Esophagus muscularis mucosa (tissue), 4 donors: ENCODE measurements around the gene CTTNBP2. TPM values are rescaled to one million over a fixed set of nuclear protein-coding genes. Genes with fewer than 3 reads are reported as not detected.

Source experiments
- DNase-seq: peaks from one replicate; pipeline ENCODE4 v3.0.0-alpha.2; 2017; ENCODE audit errors: extremely low spot score
- H3K27ac ChIP-seq, 4 donors: fragments of 200-600 bp; sonication (generic); replicated peaks in 1 of 4; 1 replicate in 3 of 4; 2 replicates in 1 of 4; pipeline ENCODE4 v1.5.1; 2016 to 2019; ENCODE audit warnings: mild to moderate bottlenecking in 1 of 4
- H3K27me3 ChIP-seq, 4 donors: fragments of 200-600 bp; sonication (generic); one replicate each; pipeline versions ENCODE4 v1.5.1 to v1.6.0; 2016 to 2019
- H3K36me3 ChIP-seq, 4 donors: fragments of 200-600 bp; sonication (generic); one replicate each; pipeline ENCODE4 v1.5.1; 2016 to 2019
- H3K4me1 ChIP-seq, 4 donors: fragments of 200-600 bp; sonication (generic); one replicate each; pipeline ENCODE4 v1.5.1; 2016 to 2019
- H3K4me3 ChIP-seq, 4 donors: fragments of 200-600 bp; sonication (generic); 1 replicate in 2 of 4; 2 replicates in 2 of 4; pipeline ENCODE4 v1.5.1; 2016 to 2019; ENCODE audit warnings: mild to moderate bottlenecking in 4 of 4, moderate library complexity in 1 of 4
- H3K9me3 ChIP-seq, 4 donors: fragments of 200-600 bp; sonication (generic); 1 replicate in 3 of 4; 2 replicates in 1 of 4; pipeline ENCODE4 v1.5.1; 2016 to 2019
- EP300 ChIP-seq: sonication (generic); formaldehyde crosslinking; IDR thresholded peaks from one replicate; pipeline ENCODE4 v1.6.1; 2017; ENCODE audit warnings: antibody characterized with exemption
- POLR2A ChIP-seq: fragments of 450-650 bp; IDR thresholded peaks from one replicate; pipeline ENCODE4 v1.6.1; 2017; ENCODE audit warnings: antibody characterized with exemption, moderate library complexity, mild to moderate bottlenecking, low read depth
- POLR2AphosphoS5 ChIP-seq, 2 donors: sonication (generic); formaldehyde crosslinking; IDR thresholded peaks; one replicate each; pipeline ENCODE4 v1.6.1; 2017; ENCODE audit warnings: antibody characterized with exemption in 2 of 2
- WGBS: methylation state at CpG from one replicate; pipeline ENCODE4 v1.1.5; 2018; 5-methylcytosine and 5-hydroxymethylcytosine counted together
- intact Hi-C: fragments of 100-400 bp; cut with DNase I; formaldehyde crosslinking; loops from one replicate; pipeline ENCODE4 v1.15.1; 2023
- total RNA-seq, 4 donors: library from RNA; depleted of rRNA; stranded (reverse); fragments of >200 nt; gene quantifications; one replicate each; pipeline versions ENCODE4 v1.1.0 to v1.2.1, GENCODE V29; 2016
- TF ChIP-seq, protein P1 (sequence below), 3 experiments: fragments of 200-600 bp in 2 of 3; fragments of 450-650 bp in 1 of 3; sonication (generic) in 2 of 3; IDR thresholded peaks; one replicate each; pipeline ENCODE4 v1.5.1; 2017 to 2019; ENCODE audit warnings: antibody characterized with exemption in 3 of 3, mild to moderate bottlenecking in 2 of 3, moderate library complexity in 1 of 3

The CTTNBP2 gene
- total RNA-seq, 4 donors from 2014 or later = 11.6 to 23.7 (median 13.7) TPM

DNA sequence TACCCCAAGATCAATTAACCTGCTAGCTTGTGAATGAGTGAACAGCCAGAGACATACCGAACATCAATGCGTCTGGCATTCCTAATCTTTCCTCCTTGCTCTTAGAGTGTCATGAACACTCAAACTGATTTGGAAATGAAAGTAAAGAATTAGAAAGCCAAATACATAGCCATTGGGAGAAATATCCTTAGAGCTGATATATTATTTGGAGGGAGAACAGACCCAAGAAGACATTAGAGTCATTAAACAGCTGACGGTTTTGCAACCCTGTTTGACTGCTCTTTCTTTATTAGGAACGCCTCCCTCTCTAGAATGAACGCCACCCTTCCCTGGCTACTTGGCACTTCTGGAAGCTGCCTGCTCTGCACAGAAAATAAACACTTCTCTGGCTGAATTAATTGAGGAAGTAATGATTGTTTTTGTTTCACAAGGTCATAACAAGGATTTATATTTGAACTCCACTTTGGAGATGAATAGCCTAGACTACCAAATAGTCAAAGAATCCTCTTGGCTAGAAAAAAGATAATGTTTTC lies 42.8 kb downstream of the CTTNBP2 start:
- 28% methylated on average over 5 of the region's 5 CpGs for WGBS
- no peaks in the 10 kb centered on the region for H3K9me3 ChIP-seq
- peak overlapping the region; percentile 20 to 38 (median 36) for H3K27ac ChIP-seq
- H3K27me3 ChIP-seq = no peaks in the 10 kb centered on the region
- DNase-seq = no peak
- no peak for TF ChIP-seq POLR2AphosphoS5 (IDR thresholded peaks at IDR 0.05)
- TF ChIP-seq, protein P1, sequence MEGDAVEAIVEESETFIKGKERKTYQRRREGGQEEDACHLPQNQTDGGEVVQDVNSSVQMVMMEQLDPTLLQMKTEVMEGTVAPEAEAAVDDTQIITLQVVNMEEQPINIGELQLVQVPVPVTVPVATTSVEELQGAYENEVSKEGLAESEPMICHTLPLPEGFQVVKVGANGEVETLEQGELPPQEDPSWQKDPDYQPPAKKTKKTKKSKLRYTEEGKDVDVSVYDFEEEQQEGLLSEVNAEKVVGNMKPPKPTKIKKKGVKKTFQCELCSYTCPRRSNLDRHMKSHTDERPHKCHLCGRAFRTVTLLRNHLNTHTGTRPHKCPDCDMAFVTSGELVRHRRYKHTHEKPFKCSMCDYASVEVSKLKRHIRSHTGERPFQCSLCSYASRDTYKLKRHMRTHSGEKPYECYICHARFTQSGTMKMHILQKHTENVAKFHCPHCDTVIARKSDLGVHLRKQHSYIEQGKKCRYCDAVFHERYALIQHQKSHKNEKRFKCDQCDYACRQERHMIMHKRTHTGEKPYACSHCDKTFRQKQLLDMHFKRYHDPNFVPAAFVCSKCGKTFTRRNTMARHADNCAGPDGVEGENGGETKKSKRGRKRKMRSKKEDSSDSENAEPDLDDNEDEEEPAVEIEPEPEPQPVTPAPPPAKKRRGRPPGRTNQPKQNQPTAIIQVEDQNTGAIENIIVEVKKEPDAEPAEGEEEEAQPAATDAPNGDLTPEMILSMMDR (IDR thresholded peaks at IDR 0.05) = no peak
- no peak for TF ChIP-seq EP300
- TF ChIP-seq POLR2A = no peak
- peaks cover 14 to 50% (median 47%) of the 10 kb centered on the region in 4 donors for H3K4me1 ChIP-seq
- peak overlapping the region in 2 of 4 donors; percentile 27 to 29 for H3K4me3 ChIP-seq
- intact Hi-C loops = no loop called here
- no peaks in the 10 kb centered on the region for H3K36me3 ChIP-seq

DNA sequence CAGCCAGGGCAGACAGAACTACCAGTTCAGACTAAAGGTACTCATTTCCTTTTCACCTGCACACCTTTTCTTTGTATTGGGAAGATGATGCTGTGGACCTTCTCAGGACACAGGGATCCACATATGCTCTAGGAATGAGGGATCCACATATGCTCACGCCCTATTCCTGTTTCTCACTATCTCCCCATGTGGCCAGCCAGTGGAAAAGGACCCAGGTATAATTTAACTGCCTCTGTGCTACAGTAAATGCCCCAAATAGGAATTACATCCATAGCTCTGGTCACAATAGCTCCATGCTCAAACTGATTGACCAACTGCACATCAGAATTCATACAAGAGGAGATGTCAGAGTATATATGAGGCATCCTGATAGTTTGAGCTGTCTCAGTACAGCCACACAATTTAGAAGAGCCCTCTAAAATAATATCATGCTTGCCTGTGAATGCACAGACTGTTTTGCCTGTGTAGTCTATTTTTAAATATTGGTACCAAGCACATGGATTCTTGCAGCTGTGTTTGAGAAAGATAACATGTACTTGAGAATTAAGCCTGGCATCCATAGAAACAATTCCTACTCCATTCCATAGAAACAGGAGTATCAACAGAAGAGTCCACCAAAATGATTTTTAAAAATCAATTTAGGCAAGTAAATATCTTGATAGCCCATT lies 43.7 kb downstream of the CTTNBP2 start:
- intact Hi-C loops = no loop called here
- H3K4me1 ChIP-seq = peaks cover 14 to 50% (median 46%) of the 10 kb centered on the region in 4 donors
- no peaks in the 10 kb centered on the region for H3K27me3 ChIP-seq
- no peak for TF ChIP-seq POLR2A
- no peak for TF ChIP-seq POLR2AphosphoS5 (IDR thresholded peaks at IDR 0.05)
- TF ChIP-seq, protein P1 (IDR thresholded peaks at IDR 0.05) = no peak
- no peak for TF ChIP-seq EP300
- no peaks in the 10 kb centered on the region for H3K36me3 ChIP-seq
- no peak overlapping the region for H3K4me3 ChIP-seq
- DNase-seq = no peak
- no peaks in the 10 kb centered on the region for H3K9me3 ChIP-seq
- WGBS = 78% methylated on average over 1 of the region's 1 CpG
- H3K27ac ChIP-seq = no peak overlapping the region

DNA sequence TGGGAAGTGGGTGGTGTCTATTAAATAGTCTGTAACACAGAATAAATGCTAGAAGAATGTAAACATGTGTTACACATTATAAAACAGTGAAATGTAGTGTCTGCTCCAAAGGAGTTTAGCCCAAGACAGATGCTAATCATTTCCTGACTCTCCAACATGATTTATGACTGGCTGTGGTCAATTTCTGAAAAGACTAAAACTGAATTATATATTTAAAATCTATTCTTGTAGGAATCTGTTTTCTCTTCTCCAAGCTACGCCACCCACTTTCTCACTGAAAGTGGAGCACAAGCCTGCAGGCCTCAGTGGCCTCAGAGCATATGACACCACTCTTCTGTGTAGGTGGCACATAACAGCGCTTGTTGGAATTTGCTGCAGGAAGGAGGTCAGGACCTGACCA lies 44.4 kb downstream of the CTTNBP2 start:
- WGBS = 79% methylated on average over 2 of the region's 2 CpGs
- no peak overlapping the region for H3K27ac ChIP-seq
- intact Hi-C loops = no loop called here

DNA sequence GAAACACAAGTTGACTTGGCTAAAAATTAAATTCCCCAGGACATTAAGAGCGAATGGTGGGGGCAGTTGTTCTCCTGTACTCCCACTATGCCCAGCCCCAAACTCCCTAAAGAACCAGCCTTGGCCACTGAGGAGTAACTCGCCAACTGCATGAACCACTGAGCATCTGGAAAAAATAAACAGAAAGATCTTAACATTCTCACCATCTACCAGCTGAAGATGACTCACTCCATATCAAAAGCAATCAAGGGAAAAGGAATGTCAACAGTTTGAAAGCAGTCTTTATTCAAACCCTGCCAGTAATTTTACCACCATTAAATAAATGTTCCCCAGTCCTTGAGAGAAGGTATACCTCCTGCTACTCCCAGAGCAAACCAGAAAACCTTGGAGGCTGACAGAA lies 45.4 kb downstream of the CTTNBP2 start:
- Histone ChIP-seq H3K36me3 (no peaks in the 10 kb centered on the region), H3K27ac (peak overlapping the region in 2 of 4 donors; percentile 26 to 38), H3K4me3 (no peak overlapping the region), H3K9me3 (no peaks in the 10 kb centered on the region), H3K4me1 (peaks cover 14 to 50% (median 46%) of the 10 kb centered on the region in 4 donors), H3K27me3 (no peaks in the 10 kb centered on the region)
- no peak for DNase-seq
- TF ChIP-seq POLR2AphosphoS5 (IDR thresholded peaks at IDR 0.05) = no peak
- TF ChIP-seq EP300 = no peak
- no peak for TF ChIP-seq POLR2A
- TF ChIP-seq, protein P1 (IDR thresholded peaks at IDR 0.05) = no peak
- intact Hi-C loops = no loop called here
- WGBS = 23% methylated on average over 2 of the region's 2 CpGs

More for the DNA sequence above, 44.4 kb downstream of the CTTNBP2 start:
- peaks cover 14 to 50% (median 46%) of the 10 kb centered on the region in 4 donors for H3K4me1 ChIP-seq
- TF ChIP-seq POLR2AphosphoS5 (IDR thresholded peaks at IDR 0.05) (no peak), EP300 (no peak), POLR2A (no peak)
- TF ChIP-seq, protein P1 (IDR thresholded peaks at IDR 0.05) = no peak
- H3K27me3 ChIP-seq = no peaks in the 10 kb centered on the region
- no peak for DNase-seq
- H3K4me3 ChIP-seq = no peak overlapping the region
- H3K36me3 ChIP-seq = no peaks in the 10 kb centered on the region
- H3K9me3 ChIP-seq = no peaks in the 10 kb centered on the region
